Activated T-helper 1 cell treated with Interleukin-2 at 50 U/mL for 16 hours (primary cell): Measurements from ENCODE around the gene SLC35E2B.

Source experiments
- DNase-seq: peaks from one replicate; pipeline ENCODE4 v3.0.0-alpha.2; 2020; ENCODE audit warnings: low read depth

Gene SLC35E2B

DNA sequence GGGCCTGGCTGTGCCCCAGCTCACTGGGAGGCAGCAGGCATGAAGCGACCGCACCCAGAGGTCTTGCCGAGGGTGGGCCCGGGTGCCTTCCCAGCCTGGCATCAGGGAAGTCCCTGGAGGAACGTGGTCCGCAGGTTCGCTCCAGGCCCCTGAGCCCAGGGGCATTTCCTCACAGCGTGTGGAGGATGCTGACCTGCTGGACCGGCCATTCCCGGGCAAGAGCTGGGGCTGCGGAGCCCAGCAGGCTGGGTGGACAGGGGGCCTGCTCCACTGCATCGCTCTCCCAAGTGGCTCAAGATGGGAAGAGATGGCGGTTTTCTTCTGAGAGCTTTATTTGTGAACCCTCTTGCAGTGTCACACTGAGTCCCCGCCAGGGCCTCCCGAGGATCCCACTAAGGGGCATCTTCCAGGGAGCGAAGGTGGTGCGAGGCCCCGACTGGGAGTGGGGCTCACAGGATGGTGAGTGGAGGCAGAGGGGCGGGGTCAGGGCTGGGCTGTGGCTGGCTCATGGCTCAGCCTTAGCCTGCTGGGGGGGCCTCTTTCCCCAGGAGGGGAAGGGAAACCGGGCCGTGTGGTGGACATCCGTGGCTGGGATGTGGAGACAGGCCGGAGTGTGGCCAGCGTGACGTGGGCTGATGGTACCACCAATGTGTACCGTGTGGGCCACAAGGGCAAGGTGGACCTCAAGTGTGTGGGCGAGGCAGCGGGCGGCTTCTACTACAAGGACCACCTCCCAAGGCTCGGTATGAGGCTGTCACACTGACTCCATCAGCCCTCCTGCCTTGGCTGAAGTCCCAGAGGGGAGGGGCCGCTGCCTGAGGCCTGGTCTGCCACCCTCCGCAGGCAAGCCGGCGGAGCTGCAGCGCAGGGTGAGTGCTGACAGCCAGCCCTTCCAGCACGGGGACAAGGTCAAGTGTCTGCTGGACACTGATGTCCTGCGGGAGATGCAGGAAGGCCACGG is 67.9 kb downstream of the SLC35E2B start:
- DNase-seq = no peak

DNA sequence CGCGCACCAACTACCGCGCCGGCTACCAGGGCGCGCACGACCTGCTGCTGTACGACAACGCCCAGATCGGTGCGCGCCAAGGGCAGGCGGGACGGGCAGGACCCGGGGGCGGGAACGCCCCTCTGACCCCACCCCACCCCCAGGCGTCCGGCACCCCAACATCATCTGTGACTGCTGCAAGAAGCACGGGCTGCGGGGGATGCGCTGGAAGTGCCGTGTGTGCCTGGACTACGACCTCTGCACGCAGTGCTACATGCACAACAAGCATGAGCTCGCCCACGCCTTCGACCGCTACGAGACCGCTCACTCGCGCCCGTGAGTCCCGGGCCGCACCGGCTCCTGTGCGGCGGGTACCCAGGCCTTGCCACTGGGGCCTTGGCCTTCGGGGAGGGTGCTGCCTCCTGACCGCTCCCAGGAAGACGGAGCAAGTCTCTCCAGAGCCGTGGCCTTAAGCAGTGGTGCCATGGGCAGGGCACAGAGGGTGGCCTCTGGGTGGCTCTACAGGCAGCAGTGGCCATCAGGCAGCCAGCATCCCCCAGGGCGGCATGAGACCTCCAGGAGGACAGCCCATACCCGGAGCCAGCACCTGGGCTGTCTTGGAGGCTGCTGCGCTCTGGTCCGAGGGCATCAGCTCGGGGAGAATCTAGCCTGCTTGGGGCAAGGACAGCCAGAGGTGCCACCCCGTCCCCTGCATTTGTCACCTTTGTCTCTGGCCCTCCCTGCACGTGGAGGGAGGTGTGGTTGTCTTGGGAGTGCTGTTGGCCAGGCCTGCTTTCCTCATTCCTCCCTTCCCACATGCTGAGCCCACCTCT is 68.8 kb downstream of the SLC35E2B start:
- no peak for DNase-seq

DNA sequence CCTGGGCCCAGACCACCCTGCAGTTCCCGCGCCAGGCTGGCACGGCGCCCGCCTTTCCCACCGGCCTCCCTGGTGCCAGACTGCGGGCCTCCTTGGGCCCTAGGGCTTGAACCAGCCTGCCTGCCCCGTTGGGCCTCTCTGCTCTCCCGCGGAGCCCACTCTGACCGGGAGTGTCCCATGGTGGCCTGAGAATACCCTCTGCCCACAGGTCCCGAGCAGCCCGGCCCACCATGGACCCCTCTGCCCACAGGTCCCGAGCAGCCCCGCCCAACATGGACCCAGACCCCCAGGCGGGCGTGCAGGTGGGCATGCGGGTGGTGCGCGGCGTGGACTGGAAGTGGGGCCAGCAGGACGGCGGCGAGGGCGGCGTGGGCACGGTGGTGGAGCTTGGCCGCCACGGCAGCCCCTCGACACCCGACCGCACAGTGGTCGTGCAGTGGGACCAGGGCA is 69.4 kb downstream of the SLC35E2B start:
- no peak for DNase-seq

DNA sequence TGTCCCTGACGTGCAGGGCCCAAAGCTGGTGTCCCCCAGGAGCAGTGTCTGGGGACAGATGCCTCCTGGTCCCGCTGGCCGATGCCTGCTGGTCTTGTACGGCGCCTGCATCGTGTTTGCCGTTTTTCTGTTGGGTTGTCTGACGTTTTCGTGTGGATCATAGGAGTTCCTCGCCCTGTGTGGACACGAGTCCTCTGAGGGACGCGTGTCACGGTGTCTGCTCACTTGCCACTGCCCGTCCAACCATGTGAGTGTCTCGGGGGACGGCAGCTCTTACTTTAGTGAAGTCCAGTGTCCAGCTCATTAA is 69.9 kb downstream of the SLC35E2B start:
- DNase-seq = no peak

DNA sequence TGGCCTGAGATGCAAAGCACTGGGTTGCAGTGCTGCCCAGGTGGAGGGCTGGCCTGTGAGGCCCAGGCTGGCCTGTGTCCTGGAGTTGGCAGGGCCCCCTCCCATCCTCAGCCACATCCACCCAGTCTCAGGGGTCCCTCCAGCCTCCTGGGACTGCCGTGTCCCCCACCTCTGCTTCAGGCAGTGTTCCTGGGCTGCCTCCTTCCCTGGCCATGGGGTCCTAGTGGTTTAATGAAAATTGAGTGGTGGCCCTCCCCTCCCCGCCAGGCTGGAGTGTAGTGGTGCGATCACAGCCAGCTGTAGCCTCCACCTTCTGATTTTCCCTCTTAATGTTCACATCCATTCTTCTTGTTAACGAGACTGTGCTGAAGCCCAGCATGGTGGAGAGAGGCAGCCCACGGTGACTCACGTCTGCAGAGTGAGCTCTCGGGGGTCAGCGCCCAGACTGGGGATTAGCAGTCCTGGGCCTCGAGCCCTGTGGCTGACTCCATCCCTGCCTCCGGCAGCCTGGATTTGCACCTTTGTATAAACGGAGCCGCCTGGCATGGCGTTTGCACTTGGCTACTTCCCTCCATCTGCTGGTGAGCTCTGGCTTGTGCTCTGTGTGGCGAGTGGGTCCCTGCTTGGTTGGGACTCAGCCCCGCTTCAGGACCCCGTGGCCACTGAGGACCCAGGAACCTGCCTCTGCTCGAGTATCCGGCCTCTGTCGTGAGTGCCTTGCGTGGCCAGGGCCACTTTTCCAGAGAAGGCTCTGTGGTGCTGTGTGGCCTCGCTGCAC is 70.4 kb downstream of the SLC35E2B start:
- DNase-seq = no peak

DNA sequence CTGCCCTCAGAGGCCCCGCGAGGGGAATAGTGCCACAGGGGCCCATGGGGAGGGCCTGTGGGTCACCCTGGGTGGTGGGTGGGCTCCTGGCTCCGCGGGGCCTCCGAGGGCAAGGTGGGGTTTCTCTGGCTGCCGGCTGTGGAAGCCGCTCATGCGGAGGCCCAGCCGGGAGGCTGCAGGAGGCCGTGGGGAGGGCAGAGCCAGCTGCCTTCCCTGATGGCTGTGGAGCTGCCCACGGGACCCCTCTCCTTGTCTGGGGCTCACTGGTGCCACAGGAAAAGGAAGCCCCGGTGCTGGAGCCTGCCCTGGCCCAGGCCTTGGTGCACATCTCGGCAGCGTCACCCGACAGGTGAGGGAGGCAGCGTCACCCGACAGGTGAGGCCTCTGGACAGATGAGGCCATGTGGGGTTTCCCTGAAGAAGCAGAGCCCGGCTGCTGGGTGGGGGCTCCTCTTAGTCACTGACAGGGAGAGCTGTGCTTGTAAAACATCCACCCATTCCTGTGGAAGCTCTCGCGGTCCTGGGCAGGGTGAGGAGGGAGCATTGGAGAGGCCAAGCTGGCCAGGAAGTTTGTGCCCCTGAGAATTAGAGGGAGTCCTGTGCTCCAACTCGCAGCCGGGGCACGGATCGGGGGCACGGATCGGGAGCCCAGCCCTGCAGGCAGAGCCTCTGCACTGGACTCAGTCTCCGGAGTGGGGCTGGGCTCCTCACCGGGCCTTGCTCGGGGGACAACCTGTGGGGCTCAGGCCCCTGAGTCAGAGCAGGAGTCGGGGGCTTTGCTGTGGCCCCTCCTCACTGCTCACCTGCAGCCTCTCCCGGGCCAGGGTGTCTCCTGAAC is 71.2 kb downstream of the SLC35E2B start:
- no peak for DNase-seq

DNA sequence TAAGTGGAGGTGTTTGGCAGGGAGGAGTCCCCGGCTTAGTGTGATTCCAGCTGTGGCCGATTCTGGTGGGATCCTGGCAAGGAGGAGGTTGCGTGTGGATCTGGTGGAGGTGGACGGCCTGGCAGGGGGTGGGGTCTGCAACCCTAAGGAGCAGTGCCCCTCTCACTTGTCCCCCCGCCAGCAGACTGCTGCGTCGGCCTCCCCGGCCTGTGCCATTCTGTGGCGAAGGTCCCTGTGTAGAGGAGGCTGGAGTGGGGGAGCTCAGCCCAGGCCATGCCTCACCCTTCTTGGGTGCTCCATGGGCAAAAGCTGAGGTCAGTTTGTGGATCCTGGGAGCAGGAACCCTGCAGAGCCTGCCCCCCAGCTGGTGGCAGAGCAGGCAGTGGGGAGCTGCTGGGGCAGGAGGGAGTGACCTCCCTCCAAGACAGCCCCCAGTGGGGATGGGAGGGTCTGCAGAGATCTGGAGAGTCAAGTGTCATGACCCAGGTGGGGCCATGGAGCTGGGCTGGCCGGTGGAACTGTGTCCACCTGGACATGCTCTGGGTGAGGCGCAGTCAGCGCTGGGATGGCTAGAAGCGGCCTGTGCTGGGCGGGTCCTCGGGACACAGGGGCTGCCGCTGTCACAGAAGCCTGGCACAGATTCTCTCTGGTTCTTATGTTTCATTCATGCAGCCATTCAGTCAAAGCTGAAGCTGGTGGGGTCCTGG is 72.0 kb downstream of the SLC35E2B start:
- no peak for DNase-seq

DNA sequence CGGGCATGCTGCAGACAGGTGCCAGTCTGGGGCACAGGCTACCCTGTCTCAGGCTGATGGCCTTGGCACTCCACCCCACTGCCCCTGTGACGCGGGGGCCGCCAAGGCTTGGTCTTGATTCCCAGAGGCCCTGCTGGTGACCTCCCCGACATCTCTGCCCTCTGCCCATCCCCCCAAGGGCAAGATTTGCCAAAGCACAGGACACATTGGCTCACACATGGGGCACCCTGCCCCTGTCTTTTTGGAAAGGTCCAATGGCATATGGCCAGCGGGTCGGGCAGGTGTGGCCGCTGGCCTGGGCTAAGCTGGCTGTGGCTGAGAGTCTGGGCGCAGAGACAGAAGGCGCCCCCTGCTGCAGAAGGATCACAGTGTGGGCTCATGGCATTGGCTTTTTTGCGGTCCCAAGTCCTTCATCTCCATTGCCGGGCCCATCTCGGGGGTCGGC is 72.7 kb downstream of the SLC35E2B start:
- DNase-seq = no peak

DNA sequence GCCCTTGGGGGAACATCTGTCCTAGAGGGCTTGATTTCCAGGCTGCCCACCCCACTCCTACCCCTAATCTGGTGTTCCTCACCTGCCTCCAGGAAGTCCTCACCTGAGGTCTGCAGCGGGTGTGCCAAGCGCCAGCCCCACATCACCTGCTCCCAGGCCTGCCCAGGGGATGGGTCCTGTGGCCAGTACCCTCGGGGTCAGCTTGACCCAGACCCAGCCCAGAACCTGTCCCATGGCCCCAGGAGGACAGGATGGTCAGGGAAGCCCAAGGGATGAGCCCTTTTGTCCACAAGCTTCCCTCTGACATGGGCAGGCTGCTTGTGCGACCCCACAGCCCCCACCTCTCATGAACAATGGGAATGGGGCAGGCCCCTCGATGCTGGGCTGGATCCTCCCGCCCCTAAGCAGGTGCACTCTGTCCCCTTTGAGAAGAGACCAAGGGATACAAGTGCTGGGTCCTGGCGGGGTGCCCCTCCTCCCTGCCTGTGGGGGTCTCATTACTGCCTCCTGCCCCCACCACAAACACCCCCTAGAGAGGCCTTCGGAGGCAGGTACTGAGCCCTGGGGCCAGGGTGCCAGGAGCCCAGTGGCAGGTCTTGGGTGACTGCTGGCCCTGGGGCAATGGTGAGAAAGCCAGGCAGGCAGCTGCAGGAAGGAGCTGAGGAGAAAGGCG is 74.1 kb downstream of the SLC35E2B start:
- DNase-seq = no peak

DNA sequence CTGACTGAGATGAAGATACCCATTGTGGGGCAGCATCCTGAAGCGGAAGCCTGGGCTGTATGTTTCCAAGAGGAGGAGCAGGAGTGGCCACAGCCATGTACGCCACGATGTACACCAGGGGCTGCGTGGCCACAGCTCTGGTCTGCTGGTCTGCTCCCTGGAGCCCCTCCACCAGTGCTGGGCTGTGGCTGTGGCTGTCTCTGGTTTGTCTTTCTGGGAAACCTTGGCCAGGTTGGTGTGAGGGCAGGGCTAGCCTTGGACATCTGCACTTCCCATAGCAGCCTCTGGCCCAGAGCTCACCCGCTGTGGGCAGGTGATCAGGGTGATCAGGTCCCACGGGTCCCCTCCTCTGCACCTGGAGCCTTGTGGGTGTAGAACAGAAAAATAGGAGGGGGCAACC is 74.7 kb downstream of the SLC35E2B start:
- DNase-seq = no peak

DNA sequence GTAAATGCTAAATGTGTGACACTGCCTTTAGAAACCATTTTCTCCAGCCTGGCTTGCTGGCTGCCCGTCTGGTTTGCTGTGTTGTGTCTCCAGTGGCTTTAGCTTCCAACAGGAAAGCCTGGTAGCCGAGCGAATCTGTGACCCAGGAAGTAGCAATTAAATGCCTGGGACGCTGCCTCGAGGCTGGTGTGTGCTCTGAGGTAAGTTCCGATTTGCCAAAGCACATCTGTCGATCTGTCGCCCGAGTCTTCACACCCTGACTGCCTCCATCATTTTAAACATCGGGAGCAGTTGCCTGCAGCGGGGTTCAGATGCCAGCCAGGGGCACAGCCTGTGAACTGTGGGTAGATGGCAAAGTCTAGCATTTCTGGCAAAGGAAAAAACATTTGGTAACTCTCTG is 75.1 kb downstream of the SLC35E2B start:
- DNase-seq = no peak

DNA sequence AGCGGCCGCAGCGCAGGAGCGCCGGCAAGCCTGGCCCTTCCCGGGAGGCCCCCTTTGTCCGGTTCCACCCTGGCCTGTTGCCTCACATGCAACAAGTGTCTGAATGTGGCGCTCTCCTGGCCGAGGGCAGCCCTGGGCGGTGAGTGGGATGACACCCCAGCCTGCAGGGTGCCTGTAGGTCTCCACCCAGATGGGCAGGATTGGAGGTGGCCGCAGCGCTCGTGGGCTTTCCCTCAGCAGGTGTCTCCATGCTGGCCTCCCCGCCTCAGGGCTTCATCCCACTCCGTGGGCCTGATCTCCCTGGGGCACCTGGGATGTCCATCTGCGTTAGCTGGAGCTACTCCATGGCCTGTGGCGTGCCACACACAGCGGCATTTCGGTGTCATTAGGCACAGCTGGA is 75.8 kb downstream of the SLC35E2B start:
- DNase-seq = no peak

DNA sequence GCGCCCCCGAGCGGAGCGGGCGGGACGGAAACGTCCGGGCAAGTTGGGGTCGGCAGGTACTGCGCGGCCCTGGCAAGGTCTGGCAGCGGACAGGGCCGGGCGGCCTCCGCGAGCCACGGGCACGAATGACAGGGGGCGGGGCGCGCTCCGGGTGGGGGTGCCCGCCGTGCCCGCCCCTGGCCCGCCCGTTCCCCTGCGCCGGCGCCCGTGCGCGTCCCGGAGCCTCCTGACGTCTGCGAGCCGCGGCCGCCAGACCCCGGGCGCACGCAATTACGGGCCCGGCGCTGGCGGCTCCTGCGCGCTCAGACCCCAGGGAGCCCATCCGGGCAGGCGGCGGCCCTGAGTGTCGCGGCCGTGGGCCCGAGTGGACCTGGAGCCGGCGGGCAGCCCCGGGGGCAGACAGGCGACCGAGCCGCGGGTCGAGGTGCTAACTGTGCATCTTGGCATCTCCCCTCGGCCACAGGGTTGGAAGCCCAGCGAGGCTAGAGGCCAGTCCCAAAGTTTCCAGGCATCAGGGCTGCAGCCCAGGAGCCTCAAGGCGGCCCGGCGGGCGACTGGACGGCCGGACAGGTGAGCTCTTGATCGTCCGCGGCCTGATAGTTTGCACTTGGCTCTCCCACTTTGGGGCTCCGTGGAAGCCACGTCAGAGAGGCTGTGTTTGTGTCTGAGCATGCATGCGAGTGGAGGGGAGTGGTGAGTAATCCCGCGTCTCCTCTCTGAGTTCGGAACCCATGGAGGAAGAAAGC is 76.4 kb downstream of the SLC35E2B start:
- DNase-seq = no peak

DNA sequence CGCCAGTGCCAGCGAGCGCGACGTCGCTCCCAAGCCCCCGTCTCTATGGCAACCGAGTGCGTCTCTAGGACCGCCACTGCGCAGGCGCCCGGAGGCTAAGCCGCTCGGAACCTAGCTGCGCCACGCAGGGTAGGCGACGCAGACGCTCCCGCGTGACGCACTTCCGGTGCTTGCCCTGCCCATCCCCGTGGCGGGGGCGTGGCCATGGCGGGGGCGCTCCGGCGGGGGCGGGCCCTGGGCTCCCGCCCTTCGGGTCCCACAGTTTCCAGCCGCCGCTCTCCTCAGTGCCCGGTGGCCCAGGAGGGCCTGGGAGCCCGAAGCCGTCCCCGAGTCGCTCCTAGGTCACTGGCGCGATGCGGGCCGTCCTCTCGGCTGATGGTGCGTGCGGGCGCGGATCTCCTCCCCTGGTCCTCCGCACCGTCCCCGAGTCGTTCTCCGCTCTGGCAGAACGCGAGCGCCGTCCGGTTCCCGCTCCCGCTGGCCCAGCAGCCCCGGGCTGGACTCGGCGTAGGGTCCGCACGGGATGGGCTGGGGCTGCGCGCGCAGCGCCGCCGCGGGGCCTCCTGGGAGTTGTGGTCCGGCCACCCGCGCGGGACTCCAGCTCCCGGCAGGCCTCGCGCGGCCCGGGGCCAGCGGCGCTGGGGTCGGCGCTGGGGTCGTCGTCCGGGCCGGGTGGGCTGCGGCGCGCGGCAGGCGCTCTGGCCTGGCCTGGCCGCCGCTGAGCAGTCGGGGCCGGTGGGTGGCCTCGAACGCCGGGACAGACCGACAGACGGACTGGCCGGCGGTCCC is 77.1 kb downstream of the SLC35E2B start, which contains the start of gene MIB2:
TSS of gene MIB2 (plus strand) at position 245 of the 789 bp plus-strand sequence. CDS start 7,953 bp downstream, outside the sequence.
- peak; percentile 98 for DNase-seq

DNA sequence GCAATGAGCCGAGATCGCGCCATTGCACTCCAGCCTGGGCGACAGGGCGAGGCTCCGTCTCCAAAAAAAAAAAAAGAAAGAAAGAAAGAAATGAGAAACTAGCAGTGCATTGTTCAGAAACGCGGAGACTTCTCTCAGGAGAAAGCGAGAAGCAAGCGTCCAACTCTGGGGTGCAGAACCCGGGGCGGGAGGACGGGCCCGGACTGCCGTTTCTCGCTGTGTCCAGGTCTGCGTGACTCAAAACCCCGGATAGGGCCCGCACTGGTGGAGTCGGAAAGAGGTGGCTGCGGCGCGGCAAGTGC is 77.7 kb downstream of the SLC35E2B start:
- no peak for DNase-seq

DNA sequence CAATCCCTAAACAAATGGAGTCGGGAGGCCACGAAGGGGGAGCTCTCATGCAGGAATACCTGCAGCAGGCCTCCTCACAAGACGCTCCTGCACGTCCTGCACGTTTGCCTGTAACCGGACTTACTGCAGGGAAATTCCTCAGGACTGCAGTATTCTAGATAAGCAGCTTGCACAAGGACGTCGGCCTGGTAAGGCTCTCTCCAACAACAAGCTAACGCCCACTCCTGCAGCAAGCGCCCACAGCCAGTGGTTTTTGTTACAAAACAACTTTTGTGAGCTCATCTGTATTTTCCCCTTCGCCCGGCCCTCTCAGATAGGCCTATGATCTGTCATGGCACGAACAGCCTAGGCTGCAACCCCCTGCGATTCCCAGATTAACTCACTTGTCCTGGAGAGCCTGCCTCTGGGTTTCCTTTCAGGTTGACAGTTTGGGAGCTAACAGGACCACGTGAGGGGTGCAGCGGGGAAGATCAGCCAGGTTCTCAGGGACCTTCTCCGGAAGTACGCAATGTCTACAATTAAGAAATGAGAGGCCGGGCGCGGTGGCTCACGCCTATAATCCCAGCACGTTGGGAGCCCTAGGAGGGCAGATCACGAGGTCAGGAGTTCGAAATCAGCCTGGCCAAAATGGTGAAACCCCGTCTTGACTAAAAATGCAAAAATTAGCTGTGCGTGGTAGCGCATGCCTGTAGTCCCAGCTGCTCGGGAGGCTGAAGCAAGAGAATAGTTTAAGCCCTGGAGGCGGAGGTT is 78.2 kb downstream of the SLC35E2B start:
- DNase-seq = no peak

DNA sequence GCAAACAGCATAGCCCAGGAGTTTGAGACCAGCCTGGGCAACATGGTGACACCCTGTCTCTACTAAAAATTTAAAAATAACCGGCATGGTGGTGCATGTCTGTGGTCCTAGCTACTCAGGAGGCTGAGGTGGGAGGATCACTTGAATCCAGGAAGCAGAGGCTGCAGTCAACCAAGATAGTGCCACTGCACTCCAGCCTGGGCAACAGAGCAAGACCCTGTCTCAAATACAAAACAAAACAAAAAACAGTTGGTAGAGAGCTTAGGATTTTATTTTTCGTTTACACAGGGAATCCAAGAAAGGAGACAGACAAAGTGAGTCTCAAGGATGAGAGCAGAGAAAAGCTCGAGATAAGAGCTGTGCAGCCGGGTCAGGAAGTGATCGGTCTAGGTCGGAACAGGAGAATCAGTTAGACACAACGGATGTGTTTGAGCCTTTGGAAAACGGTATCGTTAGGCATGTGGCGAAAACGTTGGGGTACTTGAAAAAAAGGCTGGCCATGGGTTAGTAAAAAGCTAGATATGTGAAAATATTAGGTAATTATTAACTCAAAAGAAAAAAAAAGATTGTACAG is 79.0 kb downstream of the SLC35E2B start:
- DNase-seq = no peak

DNA sequence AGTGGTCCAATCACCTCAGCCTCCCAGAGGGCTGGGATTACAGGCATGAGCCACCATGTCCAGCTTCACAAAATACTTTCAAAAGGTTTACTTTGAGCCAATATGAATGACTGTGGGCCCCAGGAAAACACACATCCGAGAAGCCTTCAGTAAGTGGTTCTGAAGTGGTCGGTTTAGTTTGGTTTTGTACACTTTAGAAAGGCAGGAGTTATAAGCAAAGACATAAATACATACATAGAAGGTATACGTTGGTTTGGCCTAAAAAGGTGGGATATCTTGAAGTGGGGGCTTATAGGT is 80.5 kb downstream of the SLC35E2B start:
- no peak for DNase-seq
